HG03460 (cell line): ENCODE measurements around the gene HOMER3.

ENCODE experiments used
- ATAC-seq: cut with Tn5 transposase; IDR thresholded peaks from one replicate; pipeline ENCODE4 v1.9.1; 2021; ENCODE audit not compliant: unreplicated experiment

The HOMER3 gene

DNA sequence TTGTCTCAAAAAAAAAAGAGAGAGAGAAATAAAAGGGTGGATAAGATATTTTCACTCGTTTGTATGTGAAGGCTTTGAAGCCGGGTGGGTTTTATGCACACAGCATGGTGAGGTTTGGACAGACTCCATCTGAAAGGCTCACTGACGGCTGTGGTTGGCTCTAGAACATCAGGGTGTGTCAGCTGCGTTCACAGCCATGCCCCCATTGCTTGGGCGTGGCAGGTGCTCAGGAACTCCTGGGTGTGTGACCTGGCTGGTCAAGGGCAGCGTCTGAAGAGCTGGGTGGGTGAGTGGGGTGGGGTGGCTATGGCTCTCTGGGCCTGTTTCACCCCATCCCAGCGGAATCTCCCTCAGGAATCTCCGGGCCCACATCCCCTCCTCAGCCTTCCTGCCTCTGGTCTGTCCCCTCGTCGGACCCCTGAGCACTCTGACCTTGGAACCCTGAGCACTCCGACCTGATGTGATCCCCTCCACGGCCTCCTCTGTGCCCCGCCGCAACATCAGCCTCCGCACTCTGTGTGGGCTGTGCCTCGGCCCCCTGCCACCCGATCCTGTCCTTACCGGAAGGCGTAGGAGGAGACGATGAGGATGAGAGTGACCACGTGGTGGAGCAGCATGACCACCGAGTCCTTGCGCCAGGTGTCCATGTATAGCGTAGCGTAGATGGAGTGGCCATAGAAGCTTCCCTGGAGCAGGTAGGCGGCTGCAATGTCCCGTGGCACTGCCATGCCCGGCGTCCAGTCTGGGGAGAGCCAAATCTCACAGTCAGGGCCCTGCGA lies 57.3 kb downstream of the HOMER3 start:
- ATAC-seq = no peak

DNA sequence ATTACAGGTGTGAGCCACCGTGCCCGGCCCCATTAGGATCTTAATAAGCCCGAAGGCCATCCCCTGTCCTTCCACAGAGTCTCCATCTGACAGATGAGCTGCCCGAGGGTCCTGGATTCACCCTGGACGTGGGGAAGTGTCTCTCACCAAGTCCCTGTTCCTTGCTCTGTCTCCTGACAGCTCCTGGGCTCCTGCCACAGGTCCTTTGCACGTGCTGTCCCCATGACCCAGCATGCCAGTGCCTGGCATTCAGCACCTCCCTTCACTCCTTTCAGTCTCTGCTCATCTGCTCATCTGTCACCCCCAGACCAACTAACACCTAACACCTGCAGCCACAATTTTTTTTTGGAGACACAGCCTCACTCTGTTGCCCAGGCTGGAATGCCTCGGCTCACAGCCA lies 59.5 kb downstream of the HOMER3 start:
- ATAC-seq = no peak

DNA sequence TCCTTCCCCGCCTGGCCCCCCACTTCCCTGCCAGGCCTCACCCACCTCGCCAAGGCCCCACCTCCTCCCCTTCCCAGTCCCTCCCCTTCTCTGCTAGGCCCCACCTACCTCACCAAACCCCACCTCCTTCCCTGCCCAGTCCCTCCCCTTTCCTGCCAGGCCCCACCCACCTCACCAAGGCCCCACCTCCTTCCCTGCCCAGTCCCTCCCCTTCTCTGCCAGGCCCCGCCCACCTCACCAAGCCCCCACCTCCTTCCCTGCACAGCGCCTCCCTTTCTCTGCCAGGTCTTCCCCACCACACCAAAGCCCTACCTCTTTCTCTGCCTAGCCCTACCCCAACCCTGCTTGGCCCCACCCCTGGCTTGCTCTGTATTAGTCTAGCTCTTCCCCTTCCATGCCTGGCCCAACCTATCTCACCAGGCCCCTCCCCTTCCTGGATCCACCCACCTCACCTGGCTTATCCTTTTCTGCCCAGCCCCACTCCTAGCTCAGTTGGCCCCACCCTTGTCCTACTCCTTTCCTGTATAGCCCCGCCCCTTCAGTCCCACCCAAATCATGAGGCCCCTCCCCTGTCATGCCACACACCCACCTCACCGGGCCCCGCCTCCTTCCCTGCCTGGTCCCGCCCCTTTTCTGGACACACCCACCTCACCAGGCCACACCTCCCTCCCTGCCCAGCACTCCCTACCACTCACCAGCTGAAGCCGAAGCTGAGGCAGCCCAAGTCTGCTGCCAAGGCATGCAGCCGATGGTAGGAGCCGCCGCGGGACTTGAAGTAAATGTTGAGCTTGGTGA lies 61.2 kb downstream of the HOMER3 start:
- no peak for ATAC-seq
